MM.1S (cell line): Measurements from ENCODE around the gene MCUR1.

Source experiments
- CTCF ChIP-seq: fragments of 300-600 bp; sonication (generic); IDR thresholded peaks from 2 replicates; pipeline ENCODE4 v1.5.1; 2016; ENCODE audit warnings: antibody characterized with exemption, low read length, mixed read lengths
- EZH2 ChIP-seq: fragments of 300-600 bp; sonication (generic); optimal IDR thresholded peaks from 2 replicates; pipeline ENCODE3; 2017; ENCODE audit warnings: low read depth, mild to moderate bottlenecking, antibody characterized with exemption, low read length, mixed read lengths

- no peak for TF ChIP-seq CTCF
- no peak for TF ChIP-seq EZH2
Measured at GRCh38 chr6:13767121-13767808, 47.1 kb downstream of the MCUR1 start.
